HG03520 (cell line): Measurements from ENCODE around the gene LRRC1.

Source experiments
- ATAC-seq: cut with Tn5 transposase; IDR thresholded peaks from one replicate; pipeline ENCODE4 v1.9.1; 2021; ENCODE audit warnings: mild to moderate bottlenecking, moderate library complexity; ENCODE audit not compliant: unreplicated experiment

Gene LRRC1

DNA sequence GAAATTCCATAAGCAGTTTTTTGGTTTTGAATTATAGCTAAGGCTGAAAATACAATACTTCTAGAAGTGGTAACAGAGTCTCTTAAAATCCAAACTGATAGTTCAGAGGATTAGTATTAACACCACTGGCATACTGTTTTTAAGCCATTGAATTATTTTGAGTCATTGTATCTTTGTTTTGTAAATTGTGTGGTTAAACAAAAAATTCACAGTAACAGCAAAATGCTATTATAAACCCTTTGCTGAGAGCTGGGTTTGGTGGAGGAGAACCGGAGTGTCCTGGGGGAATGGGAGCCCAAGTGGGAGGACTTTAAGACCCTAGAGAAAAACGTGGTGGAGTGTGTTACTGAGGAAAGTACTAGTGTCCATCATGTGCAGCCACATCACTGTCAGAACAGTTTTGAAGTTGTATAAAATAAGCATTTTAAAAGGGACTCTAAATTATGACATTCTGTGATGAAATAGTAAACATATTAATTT, 125.1 kb downstream of the LRRC1 start:
- no peak for ATAC-seq

DNA sequence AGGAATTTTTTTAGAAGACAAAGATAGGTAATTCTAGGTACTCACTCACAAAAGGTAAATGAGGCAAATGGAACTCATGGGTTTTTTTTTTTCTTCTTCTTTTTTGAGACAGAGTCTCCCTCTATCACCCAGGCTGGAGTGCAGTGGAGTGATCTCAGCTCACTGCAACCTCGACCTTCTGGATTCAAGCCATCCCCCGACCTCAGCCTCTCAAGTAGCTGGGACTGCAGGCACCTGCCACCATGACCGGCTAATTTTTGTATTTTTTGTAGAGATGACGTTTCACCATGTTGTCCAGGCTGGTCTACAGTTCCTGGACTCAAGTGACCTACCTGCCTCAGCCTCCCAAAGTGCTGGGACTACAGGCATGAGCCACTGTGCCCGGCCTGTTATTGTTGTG, 126.1 kb downstream of the LRRC1 start:
- ATAC-seq = no peak

DNA sequence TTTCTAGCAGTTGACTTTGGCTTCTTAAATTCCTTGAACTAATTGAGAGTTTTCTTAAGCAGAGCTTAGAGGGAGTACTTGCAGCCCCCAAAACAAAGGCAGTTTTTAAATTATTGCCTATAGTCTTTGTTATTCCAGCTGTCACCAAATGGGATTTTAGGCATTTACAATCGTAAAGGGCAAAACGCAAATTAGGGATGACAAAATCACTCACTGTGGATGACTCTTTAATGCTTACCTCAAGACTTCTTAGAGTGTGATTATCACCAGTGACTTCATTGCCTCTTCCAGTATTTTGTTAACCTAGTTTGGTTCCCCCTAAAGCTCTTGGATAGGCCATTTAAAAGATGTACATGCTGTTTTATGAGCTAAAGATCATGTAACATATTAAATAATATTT, 126.8 kb downstream of the LRRC1 start:
- ATAC-seq = no peak

DNA sequence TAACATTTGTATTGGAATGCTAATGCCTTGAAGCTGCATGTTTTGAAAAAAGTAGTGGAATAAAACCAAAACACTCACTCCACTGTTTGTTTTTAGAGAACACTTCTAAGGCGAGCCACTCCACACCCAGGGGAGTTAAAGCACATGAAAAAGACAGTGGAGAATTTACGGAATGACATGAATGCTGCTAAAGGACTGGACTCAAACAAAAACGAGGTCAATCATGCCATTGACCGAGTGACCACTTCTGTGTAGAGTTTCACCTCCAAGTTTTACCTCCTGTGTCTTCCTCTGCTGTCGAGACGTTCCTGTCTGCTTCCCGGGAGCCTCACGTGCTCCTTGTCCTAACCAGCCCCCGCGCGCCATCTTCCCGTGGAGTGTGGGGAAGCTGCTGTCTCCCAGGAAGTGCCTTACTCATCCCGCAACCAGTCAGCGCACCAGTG, 127.8 kb downstream of the LRRC1 start:
- ATAC-seq = no peak

DNA sequence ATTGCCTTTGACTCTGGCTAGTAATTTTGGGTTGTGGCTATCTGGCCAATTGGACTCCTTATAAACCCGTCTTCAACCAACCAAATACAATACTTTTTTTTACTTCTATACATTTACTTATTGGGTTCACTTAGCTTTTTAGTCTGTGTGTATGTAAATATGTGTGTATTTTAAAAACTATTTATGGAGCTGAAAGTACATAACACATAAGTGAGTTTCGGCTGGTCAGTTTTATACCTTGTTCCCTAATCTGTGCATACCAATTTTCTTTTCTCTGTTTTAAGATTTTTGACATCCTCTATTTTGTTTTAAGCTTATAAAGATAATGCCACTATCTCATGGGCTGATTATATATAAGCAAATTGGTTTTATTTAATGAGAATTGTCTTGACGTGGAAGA, 129.5 kb downstream of the LRRC1 start:
- ATAC-seq = peak; percentile 58

DNA sequence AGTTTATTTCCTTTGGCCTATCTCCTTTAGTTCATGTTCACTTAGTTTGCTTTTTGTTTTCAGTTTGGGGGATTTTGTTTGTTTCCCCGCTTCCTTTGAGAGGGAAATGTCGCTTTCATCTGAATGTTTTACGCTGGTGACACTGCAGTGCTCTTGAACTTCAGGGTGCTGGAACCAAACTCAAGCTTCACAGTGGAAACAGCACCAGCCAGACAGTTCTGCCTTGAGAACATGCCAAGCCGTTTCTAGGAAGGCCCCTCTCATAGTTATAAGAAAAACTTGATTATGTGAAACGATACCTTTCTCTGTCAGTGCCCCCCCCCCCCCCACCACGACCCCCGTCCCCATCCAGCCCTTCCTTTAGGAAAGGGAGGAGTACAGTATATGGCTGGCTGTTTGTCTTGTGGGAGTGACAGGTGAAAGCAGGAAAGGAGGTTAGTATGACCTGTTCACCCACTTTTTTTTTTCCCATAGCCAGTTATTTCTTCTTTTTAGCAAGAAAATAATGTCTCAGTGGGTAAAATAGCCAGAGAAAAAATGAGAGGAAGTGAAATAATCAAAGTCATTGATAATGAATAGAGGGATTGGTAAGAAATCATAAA, 130.1 kb downstream of the LRRC1 start:
- no peak for ATAC-seq

DNA sequence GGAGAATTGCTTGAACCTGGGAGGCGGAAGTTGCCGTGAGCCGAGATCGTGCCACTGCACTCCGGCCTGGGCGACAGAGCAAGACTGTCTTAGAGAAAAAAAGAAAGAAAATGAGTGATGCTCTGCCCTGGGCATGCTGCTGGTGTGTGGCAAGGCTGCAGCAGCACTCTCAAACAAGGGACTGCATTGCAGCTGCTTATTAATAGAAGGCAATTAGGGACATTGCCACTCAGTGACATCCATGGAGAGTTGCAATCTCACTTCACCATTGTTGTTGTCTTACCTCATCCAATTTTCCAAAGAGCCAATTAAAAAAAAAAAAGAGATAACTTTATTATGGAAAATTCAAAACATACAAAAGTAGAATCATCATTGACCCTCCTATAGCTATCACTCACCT, 131.1 kb downstream of the LRRC1 start:
- no peak for ATAC-seq

DNA sequence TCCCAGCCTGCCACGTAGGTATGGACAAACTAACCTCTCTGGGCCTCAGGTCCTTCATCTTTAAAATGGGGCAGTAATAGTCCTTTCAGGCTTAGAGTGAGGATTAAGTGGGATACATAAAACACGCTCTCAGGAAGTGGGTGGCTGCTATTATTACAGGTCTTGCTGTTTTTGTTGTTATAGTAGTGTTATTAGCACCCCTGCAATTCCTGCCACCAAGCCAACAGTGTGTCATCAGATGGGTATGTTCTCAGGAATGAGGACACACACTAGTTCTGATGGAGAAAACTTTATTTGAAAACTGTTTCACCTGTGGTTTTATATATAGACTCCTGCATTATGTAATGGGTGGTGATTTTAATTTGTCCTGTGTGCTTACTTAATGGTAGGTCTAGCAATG, 131.7 kb downstream of the LRRC1 start:
- ATAC-seq = no peak

DNA sequence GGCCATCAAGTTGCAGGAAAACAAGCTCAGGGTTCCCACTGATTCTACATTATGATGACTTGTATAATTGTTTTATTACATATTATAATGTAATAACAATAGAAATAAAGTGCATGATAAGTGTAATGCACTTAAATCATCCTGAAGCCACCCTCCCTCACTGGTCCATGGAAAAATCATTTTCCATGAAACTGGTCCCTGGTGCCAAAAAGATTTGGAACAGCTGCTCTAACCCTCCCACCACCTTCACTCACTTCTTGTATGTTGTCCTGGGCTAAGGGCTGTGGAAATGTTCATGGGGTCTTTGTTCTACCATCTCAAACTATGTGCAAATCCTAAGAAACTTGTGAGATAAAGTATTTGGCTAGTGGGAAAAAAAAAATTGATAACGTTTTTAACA, 133.8 kb downstream of the LRRC1 start:
- no peak for ATAC-seq

DNA sequence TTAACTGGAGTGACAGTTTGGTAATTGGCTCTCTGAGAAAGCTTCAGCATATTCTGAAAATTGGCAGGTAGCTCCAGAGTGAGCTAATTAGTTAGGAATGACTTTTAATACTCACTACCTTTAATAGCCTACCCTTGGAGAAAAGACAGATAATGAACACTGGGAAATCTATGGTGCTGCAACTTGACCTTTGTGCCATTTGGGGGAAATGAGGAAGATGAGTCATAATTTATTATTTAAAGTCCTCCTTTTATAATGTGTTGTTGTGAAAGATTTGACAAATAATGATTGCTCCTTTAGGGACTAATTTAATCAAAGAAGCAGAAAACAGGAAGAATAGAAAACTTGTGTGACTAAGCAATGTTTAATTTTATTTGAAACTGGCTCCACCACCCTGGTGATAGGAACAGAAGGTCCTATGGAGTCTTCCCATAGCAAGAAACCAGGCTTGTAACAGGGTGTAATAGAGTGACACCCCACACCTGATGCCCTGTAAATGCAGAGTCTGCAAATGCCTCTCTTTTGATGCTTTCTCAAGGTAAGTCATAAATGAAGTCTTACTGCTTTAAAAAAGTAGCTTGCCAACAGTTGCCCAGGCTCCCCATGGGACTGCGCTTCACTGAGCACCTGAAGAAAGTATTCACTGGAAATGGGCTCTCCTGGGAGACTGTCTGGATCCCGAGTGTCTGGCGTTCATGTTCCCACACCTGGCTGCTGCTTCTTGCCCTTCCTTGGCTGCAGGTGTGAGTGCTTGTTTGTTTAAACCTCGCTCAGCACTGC, 134.4 kb downstream of the LRRC1 start:
- no peak for ATAC-seq

DNA sequence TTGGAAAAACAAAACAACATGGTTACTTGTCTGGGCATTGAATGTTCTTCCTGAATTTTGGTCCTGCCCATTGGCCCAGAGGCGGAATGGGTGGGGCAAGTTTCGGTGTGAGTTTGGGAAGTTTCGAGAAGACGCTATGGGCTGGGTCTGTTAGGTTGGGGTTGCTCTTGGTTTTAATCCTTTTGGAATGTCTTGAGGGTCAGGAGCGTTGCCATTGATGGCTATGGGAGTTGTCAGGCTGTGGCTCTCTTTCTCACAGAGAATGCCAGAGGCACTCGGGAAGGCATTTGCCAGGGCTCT, 135.0 kb downstream of the LRRC1 start:
- no peak for ATAC-seq

DNA sequence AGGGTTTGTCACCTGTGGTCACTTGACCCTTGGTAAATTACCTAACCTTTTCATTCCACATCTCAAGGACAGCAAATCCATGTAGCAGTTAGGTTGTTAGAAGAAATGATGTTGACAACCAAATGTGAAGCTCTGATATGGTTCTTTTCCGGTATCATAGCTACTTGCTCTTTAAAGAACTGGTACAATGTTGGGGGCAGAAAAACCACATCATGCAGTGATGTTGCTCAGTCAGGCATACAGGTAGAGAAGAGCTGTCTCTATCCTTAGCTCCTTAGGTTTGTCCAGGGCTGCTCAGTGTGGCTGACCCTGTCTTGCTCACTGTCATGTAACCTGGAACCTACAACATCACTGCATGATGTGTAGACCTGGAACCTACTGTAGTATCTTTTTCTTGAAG, 135.5 kb downstream of the LRRC1 start:
- ATAC-seq = no peak

DNA sequence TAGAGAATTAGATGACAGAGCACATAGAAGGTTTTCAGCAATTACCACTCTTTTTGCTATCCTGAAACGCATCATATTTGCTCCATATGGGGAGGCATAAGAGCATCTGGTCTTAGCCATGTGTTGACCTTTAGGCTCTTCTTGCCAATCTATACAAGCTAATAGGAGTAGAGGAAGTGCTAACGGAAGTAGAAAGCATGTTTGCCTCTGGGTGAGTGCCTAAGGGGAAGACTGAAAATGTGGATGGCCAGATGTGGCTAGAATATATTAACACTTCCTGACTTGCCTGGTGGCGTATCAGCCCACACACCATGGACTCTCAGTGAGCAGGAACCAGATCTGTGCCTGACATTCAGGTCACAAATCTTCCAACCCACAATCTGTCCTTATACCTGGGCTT, 136.3 kb downstream of the LRRC1 start:
- no peak for ATAC-seq

DNA sequence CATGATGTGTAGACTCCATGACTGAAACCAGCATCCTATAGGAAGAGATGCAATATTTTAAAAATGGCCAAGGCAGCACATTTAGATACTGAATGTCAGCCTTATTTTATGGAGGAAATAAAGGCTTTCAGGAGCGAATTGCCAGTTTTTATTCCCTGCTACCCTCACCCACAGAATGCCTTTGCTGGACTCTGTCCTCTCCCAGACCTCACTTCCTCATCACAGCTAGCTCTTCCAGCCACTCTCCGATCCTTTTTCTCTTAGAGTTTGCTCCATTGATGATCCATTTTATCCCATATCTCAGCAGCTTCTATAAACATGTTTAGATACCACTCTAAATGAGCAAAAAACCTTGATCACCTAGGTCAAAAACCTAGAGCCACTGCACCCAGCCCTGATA, 137.7 kb downstream of the LRRC1 start:
- no peak for ATAC-seq

DNA sequence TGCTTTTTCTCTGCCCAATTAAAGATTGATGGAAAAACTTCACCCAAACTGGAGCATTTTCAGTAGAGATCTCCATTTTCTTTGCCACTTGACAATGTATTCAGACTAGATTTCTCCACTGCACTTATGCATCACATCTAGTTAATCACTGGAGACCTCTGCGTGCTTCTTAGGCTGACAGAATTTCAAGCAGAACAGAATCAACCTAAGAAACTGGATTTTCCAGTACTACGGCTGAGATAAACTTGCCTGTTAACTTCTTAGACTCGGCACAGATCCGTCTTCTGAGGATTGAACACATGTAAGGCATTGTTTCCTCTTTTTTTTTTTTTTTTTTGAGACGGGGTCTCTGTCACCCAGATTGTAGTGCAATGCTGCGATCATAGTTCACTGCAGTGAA, 139.2 kb downstream of the LRRC1 start:
- no peak for ATAC-seq

DNA sequence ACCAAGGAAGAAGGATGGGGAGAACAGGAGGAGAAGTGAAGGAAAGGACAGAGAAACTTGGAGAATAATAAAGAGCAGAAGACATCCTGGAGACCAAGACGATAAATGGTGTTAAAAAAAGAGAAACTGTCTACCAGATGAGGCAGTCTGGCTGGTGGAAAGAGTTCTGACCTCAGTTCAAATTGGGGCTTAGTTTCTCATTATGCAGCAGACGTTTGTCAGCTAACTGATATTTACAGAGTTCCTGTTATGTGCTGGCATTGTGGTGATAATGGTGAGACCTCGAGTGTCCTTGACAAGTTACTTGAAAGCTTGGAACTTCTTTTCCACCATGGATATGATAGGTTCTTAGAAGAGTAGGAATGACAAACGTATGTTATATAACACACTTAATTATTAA, 142.7 kb downstream of the LRRC1 start:
- peak; percentile 55 for ATAC-seq

DNA sequence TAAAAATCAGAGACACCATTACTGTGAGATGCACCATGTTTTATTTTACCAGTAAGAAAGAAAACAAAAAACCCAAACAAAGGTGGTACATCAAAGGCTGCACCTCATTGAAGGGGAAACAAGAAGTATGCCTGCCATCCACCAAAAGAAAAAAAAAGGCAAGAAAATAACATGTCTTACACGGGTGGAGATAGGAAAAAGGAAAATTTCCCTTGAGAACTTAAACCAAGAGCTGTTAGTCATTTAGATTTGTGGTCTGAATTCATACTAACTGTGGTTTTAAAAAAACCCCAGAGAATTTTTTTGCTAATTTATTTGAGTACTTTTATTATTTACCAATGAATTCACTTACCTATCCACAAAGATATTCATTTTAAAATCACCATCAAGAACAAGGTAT, 144.0 kb downstream of the LRRC1 start:
- no peak for ATAC-seq

DNA sequence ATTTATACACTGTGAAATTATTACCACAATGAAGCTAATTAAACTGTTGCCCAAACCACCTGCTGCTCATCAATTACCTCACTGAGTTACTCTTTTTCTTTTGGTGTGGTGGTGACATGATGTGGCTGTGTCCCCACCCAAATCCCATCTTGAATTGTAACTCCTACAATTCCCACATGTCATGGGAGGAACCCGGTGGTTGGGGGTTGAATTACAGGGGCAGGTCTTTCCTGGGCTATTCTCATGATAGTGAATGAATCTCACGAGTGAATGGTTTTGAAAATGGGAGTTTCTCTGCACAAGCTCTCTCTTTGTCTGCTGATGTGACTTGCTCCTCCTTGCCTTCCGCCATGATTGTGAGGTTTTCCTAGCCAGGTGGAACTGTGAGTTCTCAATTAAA, 145.0 kb downstream of the LRRC1 start:
- ATAC-seq = no peak

DNA sequence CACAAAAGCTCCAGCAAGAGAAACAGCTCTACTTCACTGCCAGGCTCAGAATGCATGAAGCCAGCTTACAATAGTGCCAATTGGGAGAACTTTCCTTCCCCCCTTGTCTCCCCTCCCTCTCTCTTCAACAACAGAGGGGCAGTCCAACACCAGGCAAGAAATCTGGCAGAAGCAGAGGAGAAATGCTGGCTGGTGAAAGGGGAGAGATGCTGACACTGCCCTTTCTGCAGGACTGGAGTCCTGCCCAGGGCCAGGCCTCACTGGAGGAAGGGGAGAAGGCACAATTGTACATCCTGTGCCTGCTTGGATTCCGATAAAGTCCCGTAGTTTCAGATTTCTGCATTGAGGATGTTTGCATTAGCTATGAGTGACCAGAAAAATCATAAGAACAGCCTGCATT, 148.6 kb downstream of the LRRC1 start:
- ATAC-seq = no peak

DNA sequence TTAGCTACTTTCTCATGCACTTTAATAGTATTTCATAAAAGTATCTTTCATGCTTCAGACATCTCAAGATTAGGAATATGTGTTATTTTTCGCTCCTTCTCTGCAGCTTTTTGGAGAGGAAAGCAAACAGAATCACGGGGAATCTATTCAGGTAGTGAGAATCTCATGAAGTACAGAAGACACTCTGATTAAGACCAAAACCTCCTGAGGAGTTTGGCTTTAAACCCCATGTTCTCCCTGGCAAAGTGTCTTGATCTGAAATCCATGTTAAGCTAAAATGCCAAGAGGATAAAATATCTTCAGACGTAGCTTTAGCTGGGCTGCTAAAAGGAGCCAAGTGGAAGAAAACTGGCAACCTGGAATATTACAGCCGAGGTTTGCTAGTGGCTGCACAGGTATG, 149.3 kb downstream of the LRRC1 start:
- no peak for ATAC-seq

DNA sequence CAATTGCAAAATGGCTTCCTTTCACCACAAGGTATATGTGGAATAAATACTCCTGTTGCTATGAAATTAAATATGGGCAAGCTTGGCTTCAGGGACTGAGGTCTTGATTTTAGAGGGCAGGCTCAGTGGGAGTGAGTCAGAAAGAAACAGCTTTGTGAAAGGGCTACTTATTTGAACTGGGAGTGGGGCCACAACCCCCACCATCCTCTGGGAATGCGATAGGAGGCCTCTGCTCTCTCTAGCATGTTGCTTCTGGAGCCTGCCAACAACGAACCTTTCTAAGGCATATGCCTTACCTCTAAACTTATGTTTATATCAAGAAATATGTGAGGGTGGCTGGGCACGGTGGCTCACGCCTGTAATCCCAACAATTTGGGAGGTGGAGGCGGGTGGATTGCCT, 149.7 kb downstream of the LRRC1 start:
- no peak for ATAC-seq

DNA sequence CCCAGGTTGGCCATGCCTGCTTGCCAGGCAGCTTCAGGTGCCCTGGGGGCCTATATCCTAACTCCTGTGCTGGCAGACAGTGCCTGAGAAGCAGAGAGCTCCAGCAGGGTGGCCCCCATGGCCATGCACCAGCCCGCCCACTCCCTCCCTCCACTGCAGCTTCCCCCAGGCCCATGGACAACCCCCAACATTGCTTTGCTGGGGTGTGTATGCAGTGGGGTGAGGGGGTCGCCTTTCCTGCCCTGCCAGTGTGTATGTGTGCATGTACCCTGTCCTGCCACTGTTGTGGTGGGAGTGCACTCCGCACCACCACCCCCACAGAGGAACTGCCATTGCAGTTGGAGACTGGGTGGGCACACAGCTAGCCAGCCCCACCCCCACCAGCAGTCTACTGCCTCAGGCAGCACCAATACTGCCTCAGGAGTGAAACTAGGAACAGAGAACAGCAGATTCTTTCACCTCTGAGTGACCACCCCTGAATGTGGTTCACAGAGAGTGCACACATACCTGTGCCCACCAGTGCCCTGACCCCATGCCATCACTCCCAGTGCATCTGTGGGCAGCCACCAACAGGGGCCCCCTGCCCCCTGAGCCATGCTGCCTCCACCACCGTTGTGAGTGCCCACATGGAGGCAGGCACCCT, 151.1 kb downstream of the LRRC1 start:
- ATAC-seq = no peak
